ENCODE data around the gene EMCN.
"Not testable (repeated sequence)": the region's sequence is repeated elsewhere in the genome, so short reads cannot be mapped to it uniquely, and the experiment has no call there.

Gene EMCN

GRCh38 chr4:100369871-100370270, 148.0 kb downstream of the EMCN start:
- no peak for DNase-seq

- no peak for DNase-seq
Observed at GRCh38 chr4:100367451-100367850, 150.4 kb downstream of the EMCN start.

GRCh38 chr4:100366213-100366612, 151.6 kb downstream of the EMCN start:
- DNase-seq, result no peak

GRCh38 chr4:100362366-100362765, 155.5 kb downstream of the EMCN start:
- DNase-seq, result no peak

- no peak for DNase-seq
Observed at GRCh38 chr4:100361336-100361735, 156.5 kb downstream of the EMCN start.

- no peak for DNase-seq
Observed at GRCh38 chr4:100360211-100360610, 157.6 kb downstream of the EMCN start.

- no peak for DNase-seq
Observed at GRCh38 chr4:100359441-100359840, 158.4 kb downstream of the EMCN start.

- no peak for DNase-seq
Observed at GRCh38 chr4:100357542-100357941, 160.3 kb downstream of the EMCN start.

- DNase-seq, result no peak
Observed at GRCh38 chr4:100356172-100356571, 161.7 kb downstream of the EMCN start.

- not testable (repeated sequence) for DNase-seq
Observed at GRCh38 chr4:100352352-100352751, 165.5 kb downstream of the EMCN start.

GRCh38 chr4:100348473-100348872, 169.3 kb downstream of the EMCN start:
- no peak for DNase-seq

- no peak for DNase-seq
Observed at GRCh38 chr4:100347241-100347640, 170.6 kb downstream of the EMCN start.

- DNase-seq, result no peak
Observed at GRCh38 chr4:100345585-100345984, 172.2 kb downstream of the EMCN start.
